ENCODE results near the gene CDC42EP1.

Gene CDC42EP1

GRCh38 chr22:37568012-37568411 is 7.7 kb downstream of the CDC42EP1 start:
- H3K79me2 ChIP-seq (ENCODE audit: insufficient read depth, low read length), result no peaks in the 10 kb centered on the region
- H3K36me3 ChIP-seq (ENCODE audit: insufficient read depth, low read length), result no peaks in the 10 kb centered on the region
- no peaks in the 10 kb centered on the region for H3K9me2 ChIP-seq (ENCODE audit: low read depth, low read length)
- H3K4me2 ChIP-seq (ENCODE audit: low read length), result no peak overlapping the region
- H4K20me1 ChIP-seq (ENCODE audit: insufficient read depth, low read length), result no peaks in the 10 kb centered on the region
- no peak overlapping the region for H2AFZ ChIP-seq (ENCODE audit: low read length)
- no peak overlapping the region for H3K4me3 ChIP-seq (ENCODE audit: low read depth, low read length, poor library complexity, severe bottlenecking)
- TF ChIP-seq EZH2 (IDR thresholded peaks at IDR 0.05; ENCODE audit: borderline replicate concordance, low read length) (no peak), CTCF (IDR thresholded peaks at IDR 0.05; ENCODE audit: low read length) (no peak)
- H3F3A ChIP-seq (ENCODE audit: insufficient read depth, low read length), result no peaks in the 10 kb centered on the region
- H3K27ac ChIP-seq (ENCODE audit: low read depth, low read length, poor library complexity, severe bottlenecking), result no peak overlapping the region
- no peaks in the 10 kb centered on the region for H3K4me1 ChIP-seq (ENCODE audit: insufficient read depth, low read length, severe bottlenecking)
- H3K27me3 ChIP-seq (ENCODE audit: insufficient read depth, low read length), result peaks cover 21% of the 10 kb centered on the region
- no peak overlapping the region for H3K9ac ChIP-seq (ENCODE audit: low read length)
- no peaks in the 10 kb centered on the region for H3K9me3 ChIP-seq (ENCODE audit: low read length)

GRCh38 chr22:37568448-37569008 is 8.2 kb downstream of the CDC42EP1 start:
- Histone ChIP-seq H3K4me1 (ENCODE audit: insufficient read depth, low read length, severe bottlenecking) (no peaks in the 10 kb centered on the region), H3K9ac (ENCODE audit: low read length) (no peak overlapping the region), H3K27ac (ENCODE audit: low read depth, low read length, poor library complexity, severe bottlenecking) (no peak overlapping the region), H3K4me2 (ENCODE audit: low read length) (no peak overlapping the region), H3K79me2 (ENCODE audit: insufficient read depth, low read length) (no peaks in the 10 kb centered on the region), H4K20me1 (ENCODE audit: insufficient read depth, low read length) (no peaks in the 10 kb centered on the region), H3K27me3 (ENCODE audit: insufficient read depth, low read length) (peaks cover 21% of the 10 kb centered on the region), H3K36me3 (ENCODE audit: insufficient read depth, low read length) (no peaks in the 10 kb centered on the region), H3F3A (ENCODE audit: insufficient read depth, low read length) (no peaks in the 10 kb centered on the region), H2AFZ (ENCODE audit: low read length) (no peak overlapping the region), H3K9me3 (ENCODE audit: low read length) (no peaks in the 10 kb centered on the region), H3K9me2 (ENCODE audit: low read depth, low read length) (no peaks in the 10 kb centered on the region), H3K4me3 (ENCODE audit: low read depth, low read length, poor library complexity, severe bottlenecking) (no peak overlapping the region)
- TF ChIP-seq CTCF (IDR thresholded peaks at IDR 0.05; ENCODE audit: low read length) (no peak), EZH2 (IDR thresholded peaks at IDR 0.05; ENCODE audit: borderline replicate concordance, low read length) (no peak)

- no peak overlapping the region for H3K4me2 ChIP-seq (ENCODE audit: low read length)
- no peak overlapping the region for H3K9ac ChIP-seq (ENCODE audit: low read length)
- no peaks in the 10 kb centered on the region for H4K20me1 ChIP-seq (ENCODE audit: insufficient read depth, low read length)
- no peaks in the 10 kb centered on the region for H3K4me1 ChIP-seq (ENCODE audit: insufficient read depth, low read length, severe bottlenecking)
- no peaks in the 10 kb centered on the region for H3K9me2 ChIP-seq (ENCODE audit: low read depth, low read length)
- no peak overlapping the region for H3K4me3 ChIP-seq (ENCODE audit: low read depth, low read length, poor library complexity, severe bottlenecking)
- H3K36me3 ChIP-seq (ENCODE audit: insufficient read depth, low read length), result no peaks in the 10 kb centered on the region
- no peak overlapping the region for H2AFZ ChIP-seq (ENCODE audit: low read length)
- H3F3A ChIP-seq (ENCODE audit: insufficient read depth, low read length), result no peaks in the 10 kb centered on the region
- H3K27ac ChIP-seq (ENCODE audit: low read depth, low read length, poor library complexity, severe bottlenecking), result no peak overlapping the region
- no peaks in the 10 kb centered on the region for H3K79me2 ChIP-seq (ENCODE audit: insufficient read depth, low read length)
- peaks cover 21% of the 10 kb centered on the region for H3K27me3 ChIP-seq (ENCODE audit: insufficient read depth, low read length)
- H3K9me3 ChIP-seq (ENCODE audit: low read length), result no peaks in the 10 kb centered on the region
- TF ChIP-seq CTCF (IDR thresholded peaks at IDR 0.05; ENCODE audit: low read length) (no peak), EZH2 (IDR thresholded peaks at IDR 0.05; ENCODE audit: borderline replicate concordance, low read length) (no peak)
These were observed 9.0 kb downstream of the CDC42EP1 start for GRCh38 chr22:37569009-37569920.
